ENCODE measurements around the gene SLC29A1. TPM values are rescaled to one million over a fixed set of nuclear protein-coding genes. Genes with fewer than 3 reads are reported as not detected.

Gene SLC29A1
- total and polyA plus RNA-seq, 2 of the 8 experiments (the other 6 are each of a cell fraction or from before 2014, with no cell fraction given): 187 to 558 TPM

GRCh38 chr6:44228836-44229235, 5.4 kb downstream of the SLC29A1 start (continued):
- TF ChIP-seq, protein P1, sequence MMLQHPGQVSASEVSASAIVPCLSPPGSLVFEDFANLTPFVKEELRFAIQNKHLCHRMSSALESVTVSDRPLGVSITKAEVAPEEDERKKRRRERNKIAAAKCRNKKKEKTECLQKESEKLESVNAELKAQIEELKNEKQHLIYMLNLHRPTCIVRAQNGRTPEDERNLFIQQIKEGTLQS (IDR thresholded peaks at IDR 0.05; ENCODE audit: insufficient read depth, low read depth, low read length): no peak
- TF ChIP-seq SP4 (IDR thresholded peaks at IDR 0.05; ENCODE audit: low read length): no peak
- TF ChIP-seq TAF1 (IDR thresholded peaks at IDR 0.05; ENCODE audit: low read depth, low read length): no peak
- TF ChIP-seq POLR2A (IDR thresholded peaks at IDR 0.05; ENCODE audit: control extremely low read depth in 1 of 2, low read depth in 2 of 2, low read length in 2 of 2): no peak
- TF ChIP-seq SIN3A (conservative IDR thresholded peaks at IDR 0.05 in 1 of 2, IDR thresholded peaks at IDR 0.05 in 1 of 2; ENCODE audit: low read depth in 1 of 2, low read length in 2 of 2): no peak
- no peak for TF ChIP-seq KDM4A (IDR thresholded peaks at IDR 0.05; ENCODE audit: low read depth, low read length, severe bottlenecking)
